OCI-LY7 (cell line): ENCODE results near the gene MRGPRX4. TPM values are rescaled to one million over a fixed set of nuclear protein-coding genes. Genes with fewer than 3 reads are reported as not detected.

Experiments used
- BruUV-seq: library from RNA; stranded (reverse); fragments of 400-500 nt; replicated peaks from 2 replicates; lab custom pipeline; 2021; lab: Mats Ljungman, UMichigan
- CTCF ChIA-PET: fragments of 300-600 bp; sonication (Branson Sonifier 250); formaldehyde crosslinking; loops from one replicate; lab custom pipeline; 2022; ENCODE audit warnings: antibody characterized with exemption; ENCODE audit not compliant: unreplicated experiment; lab: Charles Lee
- POLR2A ChIA-PET: fragments of 300-600 bp; sonication (Branson Sonifier 250); formaldehyde crosslinking; loops from one replicate; lab custom pipeline; 2022; ENCODE audit warnings: antibody characterized with exemption; lab: Charles Lee
- DNase-seq: peaks from one replicate; pipeline ENCODE4 v3.0.0-alpha.2; 2015; ENCODE audit warnings: low spot score
- H2AFZ ChIP-seq: fragments of 200-600 bp; sonication (generic), shearing (Covaris generic); 2 replicates; pipeline ENCODE4 v1.6.1; 2014; ENCODE audit warnings: mild to moderate bottlenecking, antibody characterized with exemption, low read length, moderate library complexity
- H3K27ac ChIP-seq: fragments of 200-600 bp; sonication (generic); 2 replicates; pipeline ENCODE4 v1.5.1; 2014; ENCODE audit warnings: mixed run types, low read depth, mild to moderate bottlenecking, moderate library complexity, low read length, inconsistent platforms; ENCODE audit not compliant: poor library complexity, severe bottlenecking
- H3K36me3 ChIP-seq: fragments of 200-600 bp; sonication (generic); 2 replicates; pipeline ENCODE4 v1.6.1; 2014; ENCODE audit warnings: mild to moderate bottlenecking, antibody characterized with exemption, low read length, moderate library complexity, mixed read lengths; ENCODE audit not compliant: insufficient read depth
- H3K4me1 ChIP-seq: fragments of 200-600 bp; sonication (generic); 2 replicates; pipeline ENCODE4 v1.5.1; 2014; ENCODE audit warnings: mild to moderate bottlenecking, low read length; ENCODE audit not compliant: insufficient read depth, poor library complexity, severe bottlenecking
- H3K4me2 ChIP-seq: fragments of 200-600 bp; sonication (generic); 2 replicates; pipeline ENCODE4 v1.6.1; 2014; ENCODE audit warnings: mild to moderate bottlenecking, low read length
- H3K4me3 ChIP-seq: fragments of 200-600 bp; sonication (generic); 2 replicates; pipeline ENCODE4 v1.5.1; 2014; ENCODE audit warnings: mild to moderate bottlenecking, low read depth, low read length; ENCODE audit not compliant: poor library complexity, severe bottlenecking
- H3K79me2 ChIP-seq: fragments of 200-600 bp; sonication (generic); 2 replicates; pipeline ENCODE4 v1.6.1; 2016; ENCODE audit warnings: low read depth, mild to moderate bottlenecking, low read length, moderate library complexity, mixed read lengths; ENCODE audit not compliant: insufficient read depth
- H3K9me2 ChIP-seq: fragments of 200-600 bp; sonication (generic); 2 replicates; pipeline ENCODE4 v1.6.1; 2016; ENCODE audit warnings: mild to moderate bottlenecking, low read length, mixed read lengths; ENCODE audit not compliant: insufficient read depth
- H3K9me3 ChIP-seq: fragments of 200-600 bp; sonication (generic); 2 replicates; pipeline ENCODE4 v1.6.1; 2014; ENCODE audit warnings: mild to moderate bottlenecking, mixed run types, low read length, mixed read lengths
- H4K20me1 ChIP-seq: fragments of 200-600 bp; sonication (generic); 2 replicates; pipeline ENCODE4 v1.6.1; 2014; ENCODE audit warnings: mild to moderate bottlenecking, antibody characterized with exemption, low read length, moderate library complexity, mixed read lengths; ENCODE audit not compliant: insufficient read depth
- CTCF ChIP-seq: fragments of 200-600 bp; sonication (generic); conservative IDR thresholded peaks from 2 replicates; pipeline ENCODE4 v1.5.1; 2014; ENCODE audit warnings: mild to moderate bottlenecking, antibody characterized with exemption, low read length, moderate library complexity, mixed read lengths
- EZH2phosphoT487 ChIP-seq: fragments of 200-600 bp; sonication (generic); IDR thresholded peaks from 2 replicates; pipeline ENCODE4 v1.6.1; 2018; ENCODE audit warnings: low read depth, borderline replicate concordance, mild to moderate bottlenecking, mixed run types, antibody characterized with exemption, low read length, moderate library complexity, mixed read lengths
- intact Hi-C: fragments of 100-400 bp; cut with micrococcal nuclease; formaldehyde crosslinking; loops from one replicate; pipeline ENCODE4 v1.10.0; 2022; ENCODE audit not compliant: unreplicated experiment
- total RNA-seq, 2 experiments: library from RNA; depleted of rRNA in 1 of 2; stranded (reverse); fragments of >200 nt in 1 of 2; shearing (Covaris generic) in 1 of 2; gene quantifications; 2 replicates each; pipeline ENCODE4 v1.2.3, GENCODE V29; 2014 to 2022

The MRGPRX4 gene
- total RNA-seq, 2 experiments from 2014 or later: not detected

GRCh38 chr11:18135308-18135707, 37.3 kb upstream of the MRGPRX4 start:
- no peak overlapping the region for H3K4me2 ChIP-seq

GRCh38 chr11:18137186-18137800, 35.3 kb upstream of the MRGPRX4 start:
- Histone ChIP-seq H3K27ac (no peak overlapping the region), H3K36me3 (no peaks in the 10 kb centered on the region), H3K9me3 (no peaks in the 10 kb centered on the region), H3K4me3 (no peak overlapping the region), H3K4me1 (no peaks in the 10 kb centered on the region), H2AFZ (no peak overlapping the region), H3K79me2 (no peaks in the 10 kb centered on the region), H4K20me1 (no peaks in the 10 kb centered on the region), H3K9me2 (no peaks in the 10 kb centered on the region), H3K4me2 (no peak overlapping the region)
- DNase-seq: no peak
- ChIA-PET POLR2A (no interaction called here), CTCF (no interaction called here)
- no TSS peak for BruUV-seq
- TF ChIP-seq EZH2phosphoT487 (no peak), CTCF (no peak)
- intact Hi-C loops: no loop called here

More at GRCh38 chr11:18135308-18135707, 37.3 kb upstream of the MRGPRX4 start:
- ChIA-PET CTCF (no interaction called here), POLR2A (no interaction called here)
- Histone ChIP-seq H3K9me2 (no peaks in the 10 kb centered on the region), H3K27ac (no peak overlapping the region), H3K36me3 (no peaks in the 10 kb centered on the region), H4K20me1 (no peaks in the 10 kb centered on the region), H3K9me3 (no peaks in the 10 kb centered on the region), H3K4me1 (no peaks in the 10 kb centered on the region), H2AFZ (no peak overlapping the region), H3K79me2 (no peaks in the 10 kb centered on the region), H3K4me3 (no peak overlapping the region)
- intact Hi-C loops: no loop called here
- TF ChIP-seq CTCF (no peak), EZH2phosphoT487 (no peak)
- no TSS peak for BruUV-seq
- DNase-seq: no peak

GRCh38 chr11:18140145-18140544, 32.5 kb upstream of the MRGPRX4 start:
- TF ChIP-seq CTCF: no peak
- Histone ChIP-seq H3K9me2 (no peaks in the 10 kb centered on the region), H3K79me2 (no peaks in the 10 kb centered on the region), H3K9me3 (no peaks in the 10 kb centered on the region), H3K4me1 (no peaks in the 10 kb centered on the region), H4K20me1 (no peaks in the 10 kb centered on the region), H2AFZ (no peak overlapping the region), H3K4me2 (no peak overlapping the region), H3K4me3 (no peak overlapping the region), H3K36me3 (no peaks in the 10 kb centered on the region), H3K27ac (no peak overlapping the region)
- POLR2A ChIA-PET: no interaction called here
- no TSS peak for BruUV-seq
- intact Hi-C loops: no loop called here
- CTCF ChIA-PET: no interaction called here
- no peak for DNase-seq
